Measurements from ENCODE around the gene GLIPR1L2.

The GLIPR1L2 gene

DNA sequence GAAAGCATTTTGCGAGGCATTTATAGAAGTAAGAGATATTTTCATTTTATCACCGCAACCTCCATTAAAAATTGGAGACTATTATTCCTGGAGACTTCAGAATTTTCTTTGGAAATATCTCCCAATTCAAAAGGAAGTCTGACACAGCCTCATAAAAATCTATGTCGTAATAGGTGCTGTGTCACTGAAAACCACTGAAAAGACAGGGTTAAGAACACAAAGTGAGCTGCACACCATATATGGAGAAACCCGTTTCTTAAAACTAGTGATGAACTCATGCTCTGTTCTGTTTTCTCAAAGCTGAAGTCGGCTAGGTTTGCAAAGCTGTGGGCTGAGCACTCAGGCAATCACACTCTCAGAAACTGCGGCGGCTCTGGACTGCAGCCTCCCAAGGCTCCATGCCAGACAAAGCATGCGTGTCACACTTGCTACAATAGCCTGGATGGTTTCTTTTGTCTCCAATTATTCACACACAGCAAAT, 89.6 kb downstream of the GLIPR1L2 start, which contains the start of gene GLIPR1:
GLIPR1 (plus strand) TSS at position 287 of the 481 bp plus-strand sequence; CDS start at position 413, 126 bp downstream.
- H3K4me3 ChIP-seq (ENCODE audit: low read depth, low read length) = peak within 1 kb of the TSS; percentile 70
- TF ChIP-seq CTCF (IDR thresholded peaks at IDR 0.05; ENCODE audit: low read depth, low read length, missing control alignments) = no peak
- no peaks in the 10 kb centered on the region for H3K27me3 ChIP-seq (replicated peaks)
- H3K36me3 ChIP-seq (replicated peaks) = peaks cover 10% of the 10 kb centered on the region
- DNase-seq = peak; percentile 98
- in situ Hi-C loops (cut with HindIII; ENCODE audit: low pct_ligation_motif_present, low sequenced_read_pairs) = no loop called here
- peak within 1 kb of the TSS; percentile 91 for H3K27ac ChIP-seq

DNA sequence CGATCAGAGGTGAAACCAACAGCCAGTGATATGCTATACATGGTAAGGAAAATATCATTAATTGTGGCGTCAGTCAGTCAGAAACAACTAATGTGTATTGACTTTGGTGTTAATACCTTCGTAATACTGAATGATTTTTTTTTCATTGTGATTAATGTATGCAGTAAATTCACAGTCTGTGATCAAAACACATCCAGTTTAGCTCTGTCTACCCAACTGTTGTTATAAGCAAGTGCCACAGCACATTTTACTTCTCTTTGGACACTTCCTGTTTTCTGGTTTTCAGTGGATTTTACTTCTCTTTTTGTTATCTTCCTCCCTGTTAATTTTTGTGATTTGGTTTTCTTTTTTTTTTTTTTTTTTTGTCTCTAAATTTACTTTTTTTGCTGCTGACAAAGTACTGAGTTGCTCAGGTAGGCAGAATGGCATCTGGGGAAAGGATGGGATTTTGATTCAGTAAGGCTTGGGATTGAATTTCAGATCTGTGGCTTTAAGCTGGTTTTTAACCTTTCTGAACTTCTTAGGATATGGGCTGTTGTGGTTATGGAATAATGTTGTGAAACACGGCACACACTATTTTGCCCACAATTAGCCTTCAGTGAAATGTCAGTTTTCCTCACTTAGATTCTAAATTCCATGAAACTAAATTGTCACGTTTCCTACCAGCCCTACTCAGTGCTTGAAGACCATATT, 90.3 kb downstream of the GLIPR1L2 start:
- Histone ChIP-seq H3K4me3 (ENCODE audit: low read depth, low read length) (peak overlapping the region; percentile 70), H3K27me3 (replicated peaks) (no peaks in the 10 kb centered on the region), H3K36me3 (replicated peaks) (peaks cover 14% of the 10 kb centered on the region), H3K27ac (peak overlapping the region; percentile 91)
- in situ Hi-C loops (cut with HindIII; ENCODE audit: low pct_ligation_motif_present, low sequenced_read_pairs) = no loop called here
- TF ChIP-seq CTCF (IDR thresholded peaks at IDR 0.05; ENCODE audit: low read depth, low read length, missing control alignments) = no peak
- DNase-seq = no peak

DNA sequence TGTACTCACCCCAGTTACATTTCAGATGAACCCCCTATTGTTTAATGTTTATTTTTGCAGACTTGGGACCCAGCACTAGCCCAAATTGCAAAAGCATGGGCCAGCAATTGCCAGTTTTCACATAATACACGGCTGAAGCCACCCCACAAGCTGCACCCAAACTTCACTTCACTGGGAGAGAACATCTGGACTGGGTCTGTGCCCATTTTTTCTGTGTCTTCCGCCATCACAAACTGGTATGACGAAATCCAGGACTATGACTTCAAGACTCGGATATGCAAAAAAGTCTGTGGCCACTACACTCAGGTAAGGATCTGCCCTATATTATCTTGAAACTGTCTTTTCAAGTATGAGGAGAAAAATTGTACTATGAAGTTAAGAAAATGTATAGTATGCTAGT, 90.9 kb downstream of the GLIPR1L2 start:
- Histone ChIP-seq H3K27ac (peak overlapping the region; percentile 91), H3K36me3 (replicated peaks) (peaks cover 17% of the 10 kb centered on the region), H3K4me3 (ENCODE audit: low read depth, low read length) (peak overlapping the region; percentile 70), H3K27me3 (replicated peaks) (no peaks in the 10 kb centered on the region)
- in situ Hi-C loops (cut with HindIII; ENCODE audit: low pct_ligation_motif_present, low sequenced_read_pairs) = no loop called here
- no peak for TF ChIP-seq CTCF (IDR thresholded peaks at IDR 0.05; ENCODE audit: low read depth, low read length, missing control alignments)
- DNase-seq = peak; percentile 43
